HepG2 (cell line): Measurements from ENCODE around the gene C14orf119.
"Not testable (repeated sequence)": the region's sequence is repeated elsewhere in the genome, so short reads cannot be mapped to it uniquely, and the experiment has no call there.

Source experiments
- KLF11 ChIP-seq: IDR thresholded peaks from 2 replicates; pipeline ENCODE4 v1.6.1; 2016; ENCODE audit warnings: missing compliant biosample characterization
- MXI1 ChIP-seq: IDR thresholded peaks from 3 replicates; pipeline ENCODE4 v1.6.1; 2012; ENCODE audit warnings: low read depth, low read length, inconsistent platforms, borderline replicate concordance
- PCBP2 ChIP-seq: fragments of 200-400 bp; formaldehyde crosslinking; optimal IDR thresholded peaks from 2 replicates; pipeline ENCODE3; 2018; ENCODE audit warnings: low read length, low read depth; ENCODE audit not compliant: poor library complexity, severe bottlenecking
- POLR2A ChIP-seq, 2 experiments: IDR thresholded peaks; 2 replicates each; pipeline ENCODE4 v1.6.1; 2011; ENCODE audit warnings: low read depth in 2 of 2, low read length in 2 of 2, mild to moderate bottlenecking in 1 of 2, moderate library complexity in 1 of 2; ENCODE audit not compliant: insufficient read depth in 1 of 2
- ZNF530 ChIP-seq: sonication (generic); formaldehyde crosslinking; IDR thresholded peaks from 2 replicates; pipeline ENCODE4 v1.5.0; 2020; ENCODE audit warnings: low read depth, mild to moderate bottlenecking, missing genetic modification reagents
- ZNF569 ChIP-seq: sonication (generic); formaldehyde crosslinking; IDR thresholded peaks from 2 replicates; pipeline ENCODE4 v1.5.0; 2020; ENCODE audit warnings: mild to moderate bottlenecking, missing genetic modification reagents, moderate library complexity, borderline replicate concordance
- TF ChIP-seq, protein P1 (sequence below): sonication (generic); formaldehyde crosslinking; IDR thresholded peaks from 2 replicates; pipeline ENCODE4 v1.5.1; 2020; ENCODE audit warnings: mild to moderate bottlenecking, missing genetic modification reagents

DNA sequence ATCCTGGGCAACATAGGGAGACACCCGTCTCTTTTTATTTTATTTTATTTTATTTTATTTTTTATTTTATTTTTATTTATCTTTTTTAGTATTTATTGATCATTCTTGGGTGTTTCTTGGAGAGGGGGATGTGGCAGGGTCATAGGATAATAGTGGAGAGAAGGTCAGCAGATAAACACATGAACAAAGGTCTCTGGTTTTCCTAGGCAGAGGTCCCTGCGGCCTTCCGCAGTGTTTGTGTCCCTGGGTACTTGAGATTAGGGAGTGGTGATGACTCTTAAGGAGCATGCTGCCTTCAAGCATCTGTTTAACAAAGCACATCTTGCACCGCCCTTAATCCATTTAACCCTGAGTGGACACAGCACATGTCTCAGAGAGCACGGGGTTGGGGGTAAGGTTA lies 12.3 kb downstream of the C14orf119 start:
- TF ChIP-seq ZNF530 (CRISPR knock-in tag); POLR2A (IDR thresholded peaks at IDR 0.05; ENCODE audit: insufficient read depth in 1 of 2, low read depth in 2 of 2, low read length in 2 of 2); PCBP2; MXI1; ZNF569 (CRISPR knock-in tag); KLF11: not testable (repeated sequence)
- TF ChIP-seq, protein P1, sequence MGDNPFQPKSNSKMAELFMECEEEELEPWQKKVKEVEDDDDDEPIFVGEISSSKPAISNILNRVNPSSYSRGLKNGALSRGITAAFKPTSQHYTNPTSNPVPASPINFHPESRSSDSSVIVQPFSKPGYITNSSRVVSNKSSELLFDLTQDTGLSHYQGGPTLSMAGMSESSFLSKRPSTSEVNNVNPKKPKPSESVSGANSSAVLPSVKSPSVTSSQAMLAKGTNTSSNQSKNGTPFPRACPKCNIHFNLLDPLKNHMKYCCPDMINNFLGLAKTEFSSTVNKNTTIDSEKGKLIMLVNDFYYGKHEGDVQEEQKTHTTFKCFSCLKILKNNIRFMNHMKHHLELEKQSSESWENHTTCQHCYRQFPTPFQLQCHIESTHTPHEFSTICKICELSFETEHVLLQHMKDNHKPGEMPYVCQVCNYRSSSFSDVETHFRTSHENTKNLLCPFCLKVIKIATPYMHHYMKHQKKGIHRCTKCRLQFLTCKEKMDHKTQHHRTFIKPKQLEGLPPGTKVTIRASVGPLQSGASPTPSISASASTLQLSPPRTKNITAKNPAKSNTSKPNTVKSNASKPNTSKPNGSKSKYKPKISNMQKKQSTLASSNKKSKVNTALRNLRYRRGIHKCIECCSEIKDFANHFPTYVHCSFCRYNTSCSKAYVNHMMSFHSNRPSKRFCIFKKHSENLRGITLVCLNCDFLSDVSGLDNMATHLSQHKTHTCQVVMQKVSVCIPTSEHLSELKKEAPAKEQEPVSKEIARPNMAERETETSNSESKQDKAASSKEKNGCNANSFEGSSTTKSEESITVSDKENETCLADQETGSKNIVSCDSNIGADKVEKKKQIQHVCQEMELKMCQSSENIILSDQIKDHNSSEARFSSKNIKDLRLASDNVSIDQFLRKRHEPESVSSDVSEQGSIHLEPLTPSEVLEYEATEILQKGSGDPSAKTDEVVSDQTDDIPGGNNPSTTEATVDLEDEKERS (CRISPR knock-in tag), result not testable (repeated sequence)
